HCT116 (cell line): ENCODE measurements around the gene U2AF1L4. TPM values are rescaled to one million over a fixed set of nuclear protein-coding genes. Genes with fewer than 3 reads are reported as not detected.

Experiments
- ATAC-seq: fragments of 200-7000 bp; cut with Tn5 transposase; 2 replicates; pipeline ENCODE4 v1.9.1; 2020; ENCODE audit warnings: mild to moderate bottlenecking, moderate library complexity
- BruUV-seq: library from RNA; stranded (reverse); fragments of 400-500 nt; replicated peaks from 2 replicates; lab custom pipeline; 2021; lab: Mats Ljungman, UMichigan
- CTCF ChIA-PET: fragments of 300-600 bp; sonication (Branson Sonifier 250); formaldehyde crosslinking; loops from one replicate; lab custom pipeline; 2021; ENCODE audit warnings: antibody characterized with exemption; lab: Charles Lee
- POLR2A ChIA-PET: fragments of 300-600, 350-600 bp; sonication (Branson Sonifier 250); formaldehyde crosslinking; loops from one replicate; lab custom pipeline; 2021; ENCODE audit warnings: antibody characterized with exemption; lab: Charles Lee
- RAD21 ChIA-PET, 2 experiments: fragments of 300-600 bp; sonication (Branson Sonifier 250); formaldehyde crosslinking; loops; one replicate each; lab custom pipeline; 2023; ENCODE audit warnings: low total read pairs in 2 of 2; ENCODE audit not compliant: uncharacterized antibody in 2 of 2, unreplicated experiment in 2 of 2, low non-redundant PET in 1 of 2; lab: Charles Lee
- DNase-seq: peaks from one replicate; pipeline ENCODE4 v3.0.0-alpha.2; 2010; ENCODE audit warnings: low read depth, low spot score
- H2AFZ ChIP-seq: fragments of 200-600 bp; shearing (Covaris generic), sonication (generic); 2 replicates; pipeline ENCODE4 v1.6.1; 2017; ENCODE audit warnings: low read depth, mixed run types, mixed read lengths, antibody characterized with exemption, low read length; ENCODE audit not compliant: poor library complexity, severe bottlenecking
- H3K27ac ChIP-seq: 2 replicates; pipeline ENCODE4 v1.5.1; 2012; ENCODE audit warnings: low read depth, low read length
- H3K27me3 ChIP-seq: fragments of 200-600 bp; sonication (generic); 2 replicates; pipeline ENCODE4 v1.6.1; 2016; ENCODE audit warnings: mixed run types, low read length, mixed read lengths; ENCODE audit not compliant: insufficient read depth
- H3K36me3 ChIP-seq, 2 experiments: fragments of 200-500 bp in 1 of 2; fragments of 200-600 bp in 1 of 2; sonication (Bioruptor generic) in 1 of 2; sonication (generic) in 1 of 2; 2 replicates each; pipeline versions ENCODE4 v1.5.1 to v1.6.1; 2014 to 2016; ENCODE audit warnings: low read length in 2 of 2, inconsistent platforms in 1 of 2, mixed read lengths in 1 of 2, mixed run types in 1 of 2; ENCODE audit not compliant: insufficient read depth in 2 of 2, control insufficient read depth in 1 of 2
- H3K4me1 ChIP-seq, 2 experiments: fragments of 200-600 bp in 1 of 2; sonication (generic) in 1 of 2; 2 replicates each; pipeline versions ENCODE4 v1.5.1 to v1.6.1; 2012 to 2017; ENCODE audit warnings: low read length in 2 of 2, inconsistent platforms in 1 of 2, mild to moderate bottlenecking in 1 of 2, mixed read lengths in 1 of 2, mixed run types in 1 of 2, moderate library complexity in 1 of 2; ENCODE audit not compliant: insufficient read depth in 2 of 2, control insufficient read depth in 1 of 2
- H3K4me2 ChIP-seq: fragments of 200-600 bp; sonication (generic); 2 replicates; pipeline ENCODE4 v1.6.1; 2017; ENCODE audit warnings: mixed run types, low read length, mixed read lengths
- H3K4me3 ChIP-seq, 2 experiments: fragments of 200-600 bp in 1 of 2; sonication (generic) in 1 of 2; replicated peaks in 1 of 2; 2 replicates each; pipeline ENCODE4 v1.5.1; 2011 to 2016; ENCODE audit warnings: low read length in 2 of 2, control low read depth in 1 of 2, low read depth in 1 of 2, mild to moderate bottlenecking in 1 of 2, mixed read lengths in 1 of 2, mixed run types in 1 of 2
- H3K79me2 ChIP-seq: fragments of 200-600 bp; sonication (generic); 2 replicates; pipeline ENCODE4 v1.6.1; 2017; ENCODE audit warnings: mild to moderate bottlenecking, mixed run types, low read length, moderate library complexity, mixed read lengths; ENCODE audit not compliant: insufficient read depth
- H3K9ac ChIP-seq: fragments of 200-600 bp; sonication (generic); 2 replicates; pipeline ENCODE4 v1.6.1; 2016; ENCODE audit warnings: low read length, mixed read lengths
- H3K9me2 ChIP-seq: fragments of 200-600 bp; sonication (generic), shearing (Covaris generic); 2 replicates; pipeline ENCODE4 v1.6.1; 2017; ENCODE audit warnings: mixed run types, mild to moderate bottlenecking, moderate library complexity; ENCODE audit not compliant: insufficient read depth
- H3K9me3 ChIP-seq, 2 experiments: fragments of 200-500 bp in 1 of 2; fragments of 200-600 bp in 1 of 2; sonication (Bioruptor generic) in 1 of 2; sonication (generic) in 1 of 2; 2 replicates each; pipeline ENCODE4 v1.6.1; 2014 to 2017; ENCODE audit warnings: low read length in 2 of 2, mixed read lengths in 2 of 2, inconsistent platforms in 1 of 2, low read depth in 1 of 2, mild to moderate bottlenecking in 1 of 2, mixed run types in 1 of 2, moderate library complexity in 1 of 2; ENCODE audit not compliant: control insufficient read depth in 1 of 2, insufficient read depth in 1 of 2
- H4K20me1 ChIP-seq: fragments of 200-600 bp; sonication (generic), shearing (Covaris generic); 2 replicates; pipeline ENCODE4 v1.6.1; 2017; ENCODE audit warnings: mixed run types, mild to moderate bottlenecking, moderate library complexity; ENCODE audit not compliant: insufficient read depth
- ATF3 ChIP-seq: IDR thresholded peaks from 2 replicates; pipeline ENCODE4 v1.6.1; 2012
- CBX3 ChIP-seq: IDR thresholded peaks from 2 replicates; pipeline ENCODE4 v1.6.1; 2012; ENCODE audit warnings: low read depth
- CEBPB ChIP-seq: IDR thresholded peaks from 2 replicates; pipeline ENCODE4 v1.6.1; 2012; ENCODE audit warnings: low read depth
- EGR1 ChIP-seq: IDR thresholded peaks from 2 replicates; pipeline ENCODE4 v1.6.1; 2012; ENCODE audit warnings: low read depth
- EZH2 ChIP-seq: fragments of 200-600 bp; sonication (generic); IDR thresholded peaks from 2 replicates; pipeline ENCODE4 v1.6.1; 2017; ENCODE audit warnings: antibody characterized with exemption, mixed run types
- EZH2phosphoT487 ChIP-seq: fragments of 200-600 bp; IDR thresholded peaks from 2 replicates; pipeline ENCODE4 v1.6.1; 2018; ENCODE audit warnings: antibody characterized with exemption, borderline replicate concordance
- FOSL1 ChIP-seq: IDR thresholded peaks from 2 replicates; pipeline ENCODE4 v1.6.1; 2012; ENCODE audit warnings: low read depth
- JUND ChIP-seq: IDR thresholded peaks from 2 replicates; pipeline ENCODE4 v1.6.1; 2012
- POLR2A ChIP-seq: IDR thresholded peaks from 2 replicates; pipeline ENCODE4 v1.7.0; 2011; ENCODE audit warnings: borderline replicate concordance; ENCODE audit not compliant: insufficient read depth, insufficient read length; ENCODE audit errors: extremely low read depth
- REST ChIP-seq: IDR thresholded peaks from 2 replicates; pipeline ENCODE4 v1.6.1; 2012; ENCODE audit warnings: low read depth
- SIN3A ChIP-seq: IDR thresholded peaks from 2 replicates; pipeline ENCODE4 v1.6.1; 2012; ENCODE audit warnings: low read depth
- SRF ChIP-seq: IDR thresholded peaks from 2 replicates; pipeline ENCODE4 v1.6.1; 2012; ENCODE audit warnings: low read depth
- TCF7L2 ChIP-seq: IDR thresholded peaks from 2 replicates; pipeline ENCODE4 v1.7.0; 2011; ENCODE audit warnings: borderline replicate concordance, inconsistent platforms; ENCODE audit not compliant: insufficient read depth, insufficient read length; ENCODE audit errors: extremely low read depth
- YY1 ChIP-seq: IDR thresholded peaks from 2 replicates; pipeline ENCODE4 v1.6.1; 2011; ENCODE audit warnings: low read length, low read depth, moderate library complexity, mild to moderate bottlenecking; ENCODE audit not compliant: insufficient replicate concordance; ENCODE audit errors: extremely low read depth
- ZFX ChIP-seq: fragments of 450-650 bp; IDR thresholded peaks from 2 replicates; pipeline ENCODE4 v1.6.1; 2017
- intact Hi-C: fragments of 100-400 bp; cut with micrococcal nuclease; formaldehyde crosslinking; loops from 2 replicates; pipeline ENCODE4 v1.10.0; 2022
- total RNA-seq: library from RNA; stranded (reverse); gene quantifications from one replicate; pipeline ENCODE4 v1.2.1, GENCODE V29; 2021; ENCODE audit not compliant: unreplicated experiment
- TF ChIP-seq, protein P1 (sequence below): IDR thresholded peaks from 2 replicates; pipeline ENCODE4 v1.6.1; 2011; ENCODE audit warnings: mild to moderate bottlenecking, low read length, moderate library complexity; ENCODE audit not compliant: insufficient replicate concordance; ENCODE audit errors: extremely low read depth
- TF ChIP-seq, protein P2 (sequence below), 3 experiments: fragments of 200-600 bp in 1 of 3; sonication (generic) in 1 of 3; IDR thresholded peaks in 2 of 3; conservative IDR thresholded peaks in 1 of 3; 2 replicates each; pipeline ENCODE4 v1.5.1; 2012 to 2017; ENCODE audit warnings: low read depth in 2 of 3, low read length in 2 of 3, antibody characterized with exemption in 1 of 3, borderline replicate concordance in 1 of 3, control low read depth in 1 of 3, mild to moderate bottlenecking in 1 of 3, mixed read lengths in 1 of 3, mixed run types in 1 of 3, moderate library complexity in 1 of 3; ENCODE audit not compliant: insufficient read depth in 1 of 3

The U2AF1L4 gene
- total RNA-seq, 1 experiment from 2014 or later = 15.6 TPM

DNA sequence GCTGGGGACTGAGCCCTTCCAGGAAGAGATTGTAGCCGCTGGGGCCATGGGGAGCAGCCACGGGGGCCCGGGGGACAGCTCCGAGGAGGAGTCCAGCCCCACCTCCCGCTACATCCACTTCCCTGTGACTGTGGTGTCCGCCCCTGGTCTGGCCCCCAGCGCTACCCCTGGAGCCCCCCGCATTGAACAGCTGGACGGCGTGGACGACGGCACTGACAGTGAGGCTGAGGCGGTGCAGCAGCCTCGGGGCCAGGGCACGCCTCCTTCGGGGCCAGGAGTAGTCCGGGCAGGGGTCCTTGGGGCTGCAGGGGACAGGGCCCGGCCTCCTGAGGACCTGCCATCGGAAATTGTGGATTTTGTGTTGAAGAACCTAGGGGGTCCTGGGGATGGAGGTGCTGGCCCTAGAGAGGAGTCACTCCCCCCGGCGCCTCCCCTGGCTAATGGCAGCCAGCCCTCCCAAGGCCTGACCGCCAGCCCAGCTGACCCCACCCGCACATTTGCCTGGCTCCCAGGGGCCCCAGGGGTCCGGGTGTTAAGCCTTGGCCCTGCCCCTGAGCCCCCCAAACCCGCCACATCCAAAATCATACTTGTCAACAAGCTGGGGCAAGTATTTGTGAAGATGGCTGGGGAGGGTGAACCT, 12.6 kb downstream of the U2AF1L4 start:
- Histone ChIP-seq H3K27ac (no peak overlapping the region), H3K36me3 (peaks cover 41 to 54% of the 10 kb centered on the region in 2 experiments), H3K27me3 (no peaks in the 10 kb centered on the region), H3K4me2 (no peak overlapping the region), H3K4me1 (no peaks in the 10 kb centered on the region), H3K79me2 (no peaks in the 10 kb centered on the region), H3K9me3 (no peaks in the 10 kb centered on the region), H3K4me3 (no peak overlapping the region), H2AFZ (no peak overlapping the region), H3K9me2 (no peaks in the 10 kb centered on the region), H4K20me1 (no peaks in the 10 kb centered on the region), H3K9ac (no peak overlapping the region)
- DNase-seq (no peak), ATAC-seq (no peak)
- intact Hi-C loops = no loop called here
- BruUV-seq = no TSS peak
- ChIA-PET POLR2A (no interaction called here), RAD21 (no interaction called here), CTCF (no interaction called here)
- TF ChIP-seq CEBPB = no peak
- no peak for TF ChIP-seq EZH2phosphoT487
- no peak for TF ChIP-seq YY1
- TF ChIP-seq JUND = no peak
- TF ChIP-seq SIN3A = no peak
- TF ChIP-seq CBX3 = no peak
- no peak for TF ChIP-seq TCF7L2
- TF ChIP-seq, protein P1, sequence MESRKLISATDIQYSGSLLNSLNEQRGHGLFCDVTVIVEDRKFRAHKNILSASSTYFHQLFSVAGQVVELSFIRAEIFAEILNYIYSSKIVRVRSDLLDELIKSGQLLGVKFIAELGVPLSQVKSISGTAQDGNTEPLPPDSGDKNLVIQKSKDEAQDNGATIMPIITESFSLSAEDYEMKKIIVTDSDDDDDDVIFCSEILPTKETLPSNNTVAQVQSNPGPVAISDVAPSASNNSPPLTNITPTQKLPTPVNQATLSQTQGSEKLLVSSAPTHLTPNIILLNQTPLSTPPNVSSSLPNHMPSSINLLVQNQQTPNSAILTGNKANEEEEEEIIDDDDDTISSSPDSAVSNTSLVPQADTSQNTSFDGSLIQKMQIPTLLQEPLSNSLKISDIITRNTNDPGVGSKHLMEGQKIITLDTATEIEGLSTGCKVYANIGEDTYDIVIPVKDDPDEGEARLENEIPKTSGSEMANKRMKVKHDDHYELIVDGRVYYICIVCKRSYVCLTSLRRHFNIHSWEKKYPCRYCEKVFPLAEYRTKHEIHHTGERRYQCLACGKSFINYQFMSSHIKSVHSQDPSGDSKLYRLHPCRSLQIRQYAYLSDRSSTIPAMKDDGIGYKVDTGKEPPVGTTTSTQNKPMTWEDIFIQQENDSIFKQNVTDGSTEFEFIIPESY = no peak
- TF ChIP-seq SRF = no peak
- TF ChIP-seq, protein P2, sequence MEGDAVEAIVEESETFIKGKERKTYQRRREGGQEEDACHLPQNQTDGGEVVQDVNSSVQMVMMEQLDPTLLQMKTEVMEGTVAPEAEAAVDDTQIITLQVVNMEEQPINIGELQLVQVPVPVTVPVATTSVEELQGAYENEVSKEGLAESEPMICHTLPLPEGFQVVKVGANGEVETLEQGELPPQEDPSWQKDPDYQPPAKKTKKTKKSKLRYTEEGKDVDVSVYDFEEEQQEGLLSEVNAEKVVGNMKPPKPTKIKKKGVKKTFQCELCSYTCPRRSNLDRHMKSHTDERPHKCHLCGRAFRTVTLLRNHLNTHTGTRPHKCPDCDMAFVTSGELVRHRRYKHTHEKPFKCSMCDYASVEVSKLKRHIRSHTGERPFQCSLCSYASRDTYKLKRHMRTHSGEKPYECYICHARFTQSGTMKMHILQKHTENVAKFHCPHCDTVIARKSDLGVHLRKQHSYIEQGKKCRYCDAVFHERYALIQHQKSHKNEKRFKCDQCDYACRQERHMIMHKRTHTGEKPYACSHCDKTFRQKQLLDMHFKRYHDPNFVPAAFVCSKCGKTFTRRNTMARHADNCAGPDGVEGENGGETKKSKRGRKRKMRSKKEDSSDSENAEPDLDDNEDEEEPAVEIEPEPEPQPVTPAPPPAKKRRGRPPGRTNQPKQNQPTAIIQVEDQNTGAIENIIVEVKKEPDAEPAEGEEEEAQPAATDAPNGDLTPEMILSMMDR (IDR thresholded peaks at IDR 0.05 in 2 of 3, conservative IDR thresholded peaks at IDR 0.05 in 1 of 3; ENCODE audit: borderline replicate concordance in 1 of 3, insufficient read depth in 1 of 3, low read depth in 2 of 3, low read length in 2 of 3) = no peak
- TF ChIP-seq ATF3 = no peak
- TF ChIP-seq ZFX = no peak
- TF ChIP-seq FOSL1 = no peak
- no peak for TF ChIP-seq EZH2
- no peak for TF ChIP-seq EGR1
- TF ChIP-seq REST = no peak
- TF ChIP-seq POLR2A = no peak
